ENCODE measurements around the gene PPP1R15B.

DNA sequence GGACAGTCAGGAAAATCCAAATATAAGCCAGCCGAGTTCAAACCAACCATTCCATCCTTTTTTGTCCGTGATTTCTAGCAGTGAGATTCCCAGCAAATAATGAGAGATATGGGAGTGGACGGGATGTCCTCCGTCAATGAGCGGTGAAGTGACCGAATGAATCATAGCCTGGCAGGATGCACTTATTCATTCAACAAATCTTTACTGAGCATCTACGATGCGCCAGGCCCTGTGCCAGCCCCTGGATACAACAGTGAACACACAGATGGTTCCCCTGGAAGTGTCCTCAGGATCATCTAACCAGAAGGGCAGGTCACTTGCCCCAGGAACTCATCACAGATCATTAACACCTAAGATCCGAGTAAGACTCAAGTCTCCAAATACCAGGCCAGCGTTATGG lies 43.7 kb downstream of the PPP1R15B start:
- no peak for TF ChIP-seq POLR2A (IDR thresholded peaks at IDR 0.05)
- TF ChIP-seq, protein P1, sequence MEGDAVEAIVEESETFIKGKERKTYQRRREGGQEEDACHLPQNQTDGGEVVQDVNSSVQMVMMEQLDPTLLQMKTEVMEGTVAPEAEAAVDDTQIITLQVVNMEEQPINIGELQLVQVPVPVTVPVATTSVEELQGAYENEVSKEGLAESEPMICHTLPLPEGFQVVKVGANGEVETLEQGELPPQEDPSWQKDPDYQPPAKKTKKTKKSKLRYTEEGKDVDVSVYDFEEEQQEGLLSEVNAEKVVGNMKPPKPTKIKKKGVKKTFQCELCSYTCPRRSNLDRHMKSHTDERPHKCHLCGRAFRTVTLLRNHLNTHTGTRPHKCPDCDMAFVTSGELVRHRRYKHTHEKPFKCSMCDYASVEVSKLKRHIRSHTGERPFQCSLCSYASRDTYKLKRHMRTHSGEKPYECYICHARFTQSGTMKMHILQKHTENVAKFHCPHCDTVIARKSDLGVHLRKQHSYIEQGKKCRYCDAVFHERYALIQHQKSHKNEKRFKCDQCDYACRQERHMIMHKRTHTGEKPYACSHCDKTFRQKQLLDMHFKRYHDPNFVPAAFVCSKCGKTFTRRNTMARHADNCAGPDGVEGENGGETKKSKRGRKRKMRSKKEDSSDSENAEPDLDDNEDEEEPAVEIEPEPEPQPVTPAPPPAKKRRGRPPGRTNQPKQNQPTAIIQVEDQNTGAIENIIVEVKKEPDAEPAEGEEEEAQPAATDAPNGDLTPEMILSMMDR (IDR thresholded peaks at IDR 0.05): no peak

Data from esophagus squamous epithelium (tissue), 4 donors.